A549 treated with CORT108297 at 1 μM for 4 hours (cell line): Measurements from ENCODE around the gene NUP42. TPM values are rescaled to one million over a fixed set of nuclear protein-coding genes. Genes with fewer than 3 reads are reported as not detected.

ENCODE experiments used
- total RNA-seq: library from RNA; stranded (reverse); fragments of 200-300 nt; extraction: Qiagen RNA extraction; gene quantifications from 5 replicates; pipeline ENCODE4 v1.2.3, GENCODE V29; 2022

Gene NUP42
- 24.0 to 29.9 TPM (median 26.9 TPM) in 5 replicates for total RNA-seq

DNA sequence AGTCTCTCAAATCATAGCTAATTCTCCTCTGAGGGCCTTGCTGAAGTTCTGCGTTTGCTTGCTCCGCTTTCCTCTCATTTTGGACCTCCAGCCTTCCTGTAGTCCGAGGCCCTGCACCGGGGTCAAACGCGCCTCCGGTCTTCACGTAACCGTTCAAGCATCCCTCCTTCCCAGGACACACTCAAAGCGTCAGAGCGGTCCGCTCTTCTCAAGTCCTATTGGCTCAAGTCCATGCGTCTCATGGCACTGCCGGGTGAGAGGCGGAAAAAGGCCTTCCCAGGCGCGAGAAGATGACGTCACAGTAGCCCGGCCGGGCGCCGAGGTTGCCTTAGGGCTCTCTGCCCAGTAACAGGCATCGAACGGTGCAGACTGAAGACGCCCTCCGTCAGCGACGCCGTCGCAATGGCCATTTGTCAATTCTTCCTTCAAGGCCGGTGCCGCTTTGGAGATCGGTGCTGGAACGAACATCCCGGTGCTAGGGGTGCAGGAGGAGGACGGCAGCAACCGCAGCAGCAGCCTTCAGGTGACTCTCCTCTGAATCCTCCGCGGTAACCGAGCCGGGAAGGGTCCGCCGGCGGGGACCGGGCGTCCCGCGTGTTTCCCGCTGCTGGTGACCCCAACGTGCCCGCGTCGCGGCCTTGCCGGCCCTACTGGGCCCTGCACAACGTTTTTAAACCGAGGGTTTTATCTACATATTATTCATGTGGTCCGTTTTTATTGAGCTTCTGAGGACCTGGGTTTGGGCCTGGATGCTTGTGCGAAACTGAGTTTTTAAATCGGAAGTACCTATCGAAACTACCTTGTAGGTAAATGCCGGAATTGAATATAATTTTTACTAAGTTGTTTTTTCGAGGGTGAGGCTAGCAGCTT, at the start of gene NUP42:
TSS of gene NUP42 (plus strand) at position 365 of the 870 bp plus-strand sequence. CDS start at position 403, 38 bp downstream.

DNA sequence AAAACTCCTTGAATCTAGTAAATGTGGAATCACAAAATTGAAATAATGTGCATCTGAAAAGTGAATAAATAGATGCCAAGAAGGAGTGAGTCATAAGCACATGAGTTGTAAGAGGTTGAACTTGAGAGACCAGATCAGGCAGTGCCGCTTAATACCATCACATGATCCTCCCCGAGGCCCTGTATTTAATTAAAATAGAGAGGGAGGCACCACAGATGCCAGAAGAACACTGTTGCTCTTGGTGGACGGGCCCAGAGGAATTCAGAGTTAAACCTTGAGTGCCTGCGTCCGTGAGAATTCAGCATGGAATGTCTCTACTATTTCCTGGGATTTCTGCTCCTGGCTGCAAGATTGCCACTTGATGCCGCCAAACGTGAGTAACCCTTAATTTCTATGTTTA, 64.7 kb downstream of the NUP42 start, which contains the start of gene GPNMB:
TSS of gene GPNMB (plus strand) at position 221 of the 400 bp plus-strand sequence. CDS start at position 304, 83 bp downstream.

Other genes starting within 250 kb of the NUP42 start
- 15.3 to 23.9 TPM (median 19.5 TPM) in 5 replicates for gene HYCC1, start 167.9 kb upstream of the NUP42 start, total RNA-seq
- 20.4 to 26.0 TPM (median 25.0 TPM) in 5 replicates for gene KLHL7, start 76.3 kb upstream of the NUP42 start, total RNA-seq
- 1.7 to 2.7 TPM (median 2.5 TPM) in 5 replicates for gene GPNMB, start 64.7 kb downstream of the NUP42 start, total RNA-seq
- gene MALSU1, start 117.3 kb downstream of the NUP42 start, total RNA-seq, result 70.9 to 88.0 TPM (median 86.3 TPM) in 5 replicates